ENCODE data around the gene WNT7B.

DNA sequence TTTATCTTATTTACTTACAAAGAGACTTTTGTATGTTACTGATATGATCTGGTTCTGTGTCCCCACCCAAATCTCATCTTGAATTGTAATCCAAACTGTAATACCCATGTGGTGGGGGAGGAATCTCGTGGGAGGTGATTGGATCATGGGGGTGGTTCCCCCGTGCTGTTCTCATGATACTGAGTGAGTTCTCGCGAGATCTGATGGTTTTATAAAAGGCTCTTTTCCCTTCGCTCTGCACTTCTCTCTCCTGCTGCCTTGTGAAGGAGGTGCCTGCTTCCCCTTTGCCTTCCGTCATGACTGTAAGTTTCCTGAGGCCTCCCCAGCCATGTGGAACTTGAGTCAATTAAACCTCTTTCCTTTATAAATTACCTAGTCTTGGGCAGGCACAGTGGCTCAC lies 42.4 kb upstream of the WNT7B start:
- TF ChIP-seq, protein P1, sequence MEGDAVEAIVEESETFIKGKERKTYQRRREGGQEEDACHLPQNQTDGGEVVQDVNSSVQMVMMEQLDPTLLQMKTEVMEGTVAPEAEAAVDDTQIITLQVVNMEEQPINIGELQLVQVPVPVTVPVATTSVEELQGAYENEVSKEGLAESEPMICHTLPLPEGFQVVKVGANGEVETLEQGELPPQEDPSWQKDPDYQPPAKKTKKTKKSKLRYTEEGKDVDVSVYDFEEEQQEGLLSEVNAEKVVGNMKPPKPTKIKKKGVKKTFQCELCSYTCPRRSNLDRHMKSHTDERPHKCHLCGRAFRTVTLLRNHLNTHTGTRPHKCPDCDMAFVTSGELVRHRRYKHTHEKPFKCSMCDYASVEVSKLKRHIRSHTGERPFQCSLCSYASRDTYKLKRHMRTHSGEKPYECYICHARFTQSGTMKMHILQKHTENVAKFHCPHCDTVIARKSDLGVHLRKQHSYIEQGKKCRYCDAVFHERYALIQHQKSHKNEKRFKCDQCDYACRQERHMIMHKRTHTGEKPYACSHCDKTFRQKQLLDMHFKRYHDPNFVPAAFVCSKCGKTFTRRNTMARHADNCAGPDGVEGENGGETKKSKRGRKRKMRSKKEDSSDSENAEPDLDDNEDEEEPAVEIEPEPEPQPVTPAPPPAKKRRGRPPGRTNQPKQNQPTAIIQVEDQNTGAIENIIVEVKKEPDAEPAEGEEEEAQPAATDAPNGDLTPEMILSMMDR (IDR thresholded peaks at IDR 0.05): no peak
- no peak for TF ChIP-seq ZFX (IDR thresholded peaks at IDR 0.05; ENCODE audit: borderline replicate concordance)
